Gastroesophageal sphincter (tissue), 4 donors: Measurements from ENCODE around the gene NUP210. TPM values are rescaled to one million over a fixed set of nuclear protein-coding genes. Genes with fewer than 3 reads are reported as not detected.

Experiments used
- ATAC-seq: fragments of 150-250 bp; one replicate; pipeline ENCODE4 v1.9.1; 2016; ENCODE audit warnings: mild to moderate bottlenecking, moderate library complexity
- H3K27ac ChIP-seq, 4 donors: fragments of 200-600 bp; sonication (generic) in 3 of 4; 1 replicate in 3 of 4; 2 replicates in 1 of 4; pipeline ENCODE4 v1.5.1; 2016 to 2019
- H3K27me3 ChIP-seq: fragments of 200-600 bp; sonication (generic); one replicate; pipeline ENCODE4 v1.5.1; 2019
- H3K36me3 ChIP-seq, 2 donors: fragments of 200-600 bp; sonication (generic); one replicate each; pipeline ENCODE4 v1.5.1; 2019; ENCODE audit warnings: control low read depth in 1 of 2
- H3K4me1 ChIP-seq, 3 donors: fragments of 200-600 bp; sonication (generic); 1 replicate in 2 of 3; 2 replicates in 1 of 3; pipeline ENCODE4 v1.5.1; 2016 to 2019; ENCODE audit warnings: control low read depth in 2 of 3
- H3K4me3 ChIP-seq, 2 donors: fragments of 200-600 bp; sonication (generic); one replicate each; pipeline ENCODE4 v1.5.1; 2019; ENCODE audit warnings: mild to moderate bottlenecking in 1 of 2, moderate library complexity in 1 of 2
- H3K9me3 ChIP-seq, 3 donors: fragments of 200-600 bp; sonication (generic); one replicate each; pipeline ENCODE4 v1.5.1; 2017 to 2019; ENCODE audit warnings: control low read depth in 2 of 3
- CTCF ChIP-seq, 4 experiments: fragments of 200-600 bp in 2 of 4; fragments of 450-650 bp in 2 of 4; sonication (generic) in 1 of 4; IDR thresholded peaks; one replicate each; pipeline ENCODE4 v1.5.1; 2017 to 2019; ENCODE audit warnings: antibody characterized with exemption in 4 of 4, mild to moderate bottlenecking in 2 of 4, moderate library complexity in 2 of 4
- EP300 ChIP-seq: sonication (generic); formaldehyde crosslinking; IDR thresholded peaks from one replicate; pipeline ENCODE4 v1.6.1; 2017; ENCODE audit warnings: antibody characterized with exemption, mild to moderate bottlenecking
- POLR2A ChIP-seq, 2 donors: fragments of 450-650 bp; IDR thresholded peaks; one replicate each; pipeline ENCODE4 v1.6.1; 2017; ENCODE audit warnings: antibody characterized with exemption in 2 of 2, mild to moderate bottlenecking in 2 of 2, moderate library complexity in 1 of 2
- POLR2AphosphoS5 ChIP-seq: sonication (generic); formaldehyde crosslinking; IDR thresholded peaks from one replicate; pipeline ENCODE4 v1.6.1; 2017; ENCODE audit warnings: antibody characterized with exemption
- WGBS, 2 donors: methylation state at CpG; one replicate each; pipeline ENCODE4 v1.1.5; 2018; ENCODE audit warnings: low coverage in 1 of 2; 5-methylcytosine and 5-hydroxymethylcytosine counted together
- total RNA-seq, 4 donors: library from RNA; depleted of rRNA; stranded (reverse); fragments of >200 nt; gene quantifications; one replicate each; pipeline ENCODE4 v1.1.0, GENCODE V29; 2016

Gene NUP210
- total RNA-seq, 4 donors from 2014 or later = 3.0 to 6.2 (median 4.5) TPM

DNA sequence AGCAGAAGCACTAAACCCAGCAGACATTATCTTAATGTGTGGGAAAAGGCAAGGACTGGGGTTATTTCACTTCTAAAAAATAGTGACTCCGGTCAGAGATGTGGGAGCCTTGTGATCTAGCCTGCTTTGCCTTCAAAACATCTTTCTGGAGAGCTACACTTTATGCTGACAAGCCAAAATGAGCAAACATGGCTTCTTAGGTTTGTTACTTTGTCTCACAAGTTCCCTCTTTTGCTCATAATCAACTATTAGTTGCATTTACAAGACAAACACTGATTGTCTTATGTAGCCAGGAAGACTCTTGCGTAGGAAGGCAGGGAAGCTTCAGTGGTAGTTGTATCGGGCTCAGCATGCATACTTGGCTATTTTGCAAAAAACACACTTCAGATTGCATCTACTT lies 129.2 kb downstream of the NUP210 start:
- TF ChIP-seq EP300 (no peak), POLR2AphosphoS5 (no peak), POLR2A (IDR thresholded peaks at IDR 0.05) (no peak)
- Histone ChIP-seq H3K9me3 (peaks cover 0 to 9% (median 0%) of the 10 kb centered on the region in 3 donors), H3K27me3 (peaks cover 53% of the 10 kb centered on the region), H3K4me3 (no peak overlapping the region), H3K36me3 (no peaks in the 10 kb centered on the region), H3K4me1 (no peaks in the 10 kb centered on the region), H3K27ac (no peak overlapping the region)
- 86 to 91% methylated on average over 2 to 3 of the region's 3 CpGs for WGBS, 2 donors
- no peak for ATAC-seq

GRCh38 chr3:13289771-13290285 lies 130.3 kb downstream of the NUP210 start:
- Histone ChIP-seq H3K4me3 (no peak overlapping the region), H3K4me1 (no peaks in the 10 kb centered on the region), H3K27me3 (peaks cover 55% of the 10 kb centered on the region), H3K36me3 (no peaks in the 10 kb centered on the region), H3K27ac (no peak overlapping the region), H3K9me3 (peaks cover 0 to 14% (median 0%) of the 10 kb centered on the region in 3 donors)
- TF ChIP-seq CTCF (IDR thresholded peaks at IDR 0.05) = no peak
- TF ChIP-seq POLR2A (IDR thresholded peaks at IDR 0.05) = no peak
- no peak for TF ChIP-seq POLR2AphosphoS5
- no peak for TF ChIP-seq EP300
- WGBS, 2 donors = 69% methylated on average over 5 of the region's 9 CpGs; no CpG with 5 or more reads in 1 of the 2 donors
- ATAC-seq = no peak

- TF ChIP-seq CTCF (IDR thresholded peaks at IDR 0.05) = no peak
- TF ChIP-seq POLR2A (IDR thresholded peaks at IDR 0.05) = no peak
- no peak for TF ChIP-seq POLR2AphosphoS5
- TF ChIP-seq EP300 = no peak
- H3K9me3 ChIP-seq = peaks cover 0 to 22% (median 0%) of the 10 kb centered on the region in 3 donors
- 57 to 66% methylated on average over 2 to 7 of the region's 10 CpGs for WGBS, 2 donors
- H3K27me3 ChIP-seq = peaks cover 55% of the 10 kb centered on the region
- H3K4me1 ChIP-seq = no peaks in the 10 kb centered on the region
- no peak overlapping the region for H3K27ac ChIP-seq
- H3K36me3 ChIP-seq = no peaks in the 10 kb centered on the region
- no peak overlapping the region for H3K4me3 ChIP-seq
- no peak for ATAC-seq
Observed at GRCh38 chr3:13288732-13289718, 131.1 kb downstream of the NUP210 start.

- no peak for TF ChIP-seq POLR2AphosphoS5
- no peak for TF ChIP-seq CTCF (IDR thresholded peaks at IDR 0.05)
- TF ChIP-seq POLR2A (IDR thresholded peaks at IDR 0.05) = no peak
- TF ChIP-seq EP300 = no peak
- peaks cover 0 to 31% (median 0%) of the 10 kb centered on the region in 3 donors for H3K9me3 ChIP-seq
- no peak overlapping the region for H3K4me3 ChIP-seq
- H3K27ac ChIP-seq = no peak overlapping the region
- peaks cover 59% of the 10 kb centered on the region for H3K27me3 ChIP-seq
- H3K36me3 ChIP-seq = no peaks in the 10 kb centered on the region
- no peak for ATAC-seq
- 63 to 67% methylated on average over 4 of the region's 4 CpGs for WGBS, 2 donors
- peaks cover 0 to 7% (median 0%) of the 10 kb centered on the region in 3 donors for H3K4me1 ChIP-seq
Observed at GRCh38 chr3:13287833-13288232, 132.3 kb downstream of the NUP210 start.

GRCh38 chr3:13286873-13287272 lies 133.2 kb downstream of the NUP210 start:
- 86% methylated on average over 2 of the region's 2 CpGs; no CpG with 5 or more reads in 1 of the 2 donors for WGBS, 2 donors
- TF ChIP-seq POLR2AphosphoS5 = no peak
- no peak for TF ChIP-seq EP300
- Histone ChIP-seq H3K27me3 (peaks cover 62% of the 10 kb centered on the region), H3K9me3 (peaks cover 0 to 31% (median 0%) of the 10 kb centered on the region in 3 donors), H3K27ac (no peak overlapping the region), H3K4me3 (no peak overlapping the region), H3K4me1 (peaks cover 0 to 14% (median 6%) of the 10 kb centered on the region in 3 donors), H3K36me3 (no peaks in the 10 kb centered on the region)
- no peak for ATAC-seq
